Activated naive CD4-positive, alpha-beta T cell treated with anti-CD3 and anti-CD28 coated beads, Interleukin-2, amount 50 U/mL, for 72 hours (primary cell): ENCODE measurements around the gene ERC2. TPM values are rescaled to one million over a fixed set of nuclear protein-coding genes. Genes with fewer than 3 reads are reported as not detected.

Experiments used
- ATAC-seq, 2 donors: fragments of 150-1000 bp; cut with Tn5 transposase; 2 replicates each; pipeline ENCODE4 v1.10.0; 2021; ENCODE audit warnings: mild to moderate bottlenecking in 2 of 2, moderate library complexity in 2 of 2
- DNase-seq, 2 donors: peaks; one replicate each; pipeline ENCODE4 v3.0.0; 2021 to 2022; ENCODE audit warnings: low spot score in 2 of 2
- H3K27ac Mint-ChIP-seq, 2 donors: one replicate each; pipeline ENCODE4 v1.8.0; 2022; ENCODE audit warnings: mild to moderate bottlenecking in 2 of 2, mixed read lengths in 2 of 2
- H3K36me3 Mint-ChIP-seq, 2 donors: one replicate each; pipeline ENCODE4 v1.8.0; 2022; ENCODE audit warnings: mixed read lengths in 2 of 2
- H3K9me3 Mint-ChIP-seq, 2 donors: one replicate each; pipeline ENCODE4 v1.8.0; 2022; ENCODE audit warnings: mixed read lengths in 2 of 2
- total RNA-seq, 2 donors: library from RNA; stranded (reverse); gene quantifications; one replicate each; pipeline ENCODE4 v1.2.3, GENCODE V29; 2022

ERC2 gene
- total RNA-seq, 2 donors from 2014 or later, result 0.58 TPM; not detected in 1

DNA sequence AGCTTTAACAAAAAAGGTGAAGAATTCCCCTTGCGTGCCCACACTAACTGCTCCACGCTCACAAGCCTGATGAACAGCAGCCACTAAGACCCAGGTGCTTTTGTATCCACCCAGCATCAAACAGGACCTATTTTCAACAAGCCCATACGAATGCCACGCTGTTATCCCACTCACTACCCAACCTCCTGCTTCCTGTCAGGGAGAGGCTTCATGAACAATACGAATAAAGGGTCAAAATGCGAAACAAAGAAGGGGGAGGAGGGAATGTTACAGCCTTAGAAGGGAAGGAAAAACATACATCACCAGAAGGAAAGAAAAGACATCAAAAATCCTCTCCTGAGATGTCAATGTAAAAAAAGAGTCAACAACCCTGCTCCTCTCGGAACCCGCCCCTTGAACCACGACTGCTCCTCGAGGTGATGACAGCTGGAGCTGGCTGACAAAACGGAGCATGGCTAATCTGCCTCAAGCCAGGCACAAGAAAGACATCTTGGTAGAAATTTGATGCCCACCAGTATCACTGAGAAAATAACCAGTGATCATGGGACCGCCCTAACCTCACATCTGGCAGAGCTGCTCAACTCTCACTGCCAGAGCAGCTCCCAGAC is 9.7 kb downstream of the ERC2 start:
- DNase-seq (no peak), ATAC-seq (no peak)
- H3K36me3 Mint-ChIP-seq, result no peaks in the 10 kb centered on the region
- no peaks in the 10 kb centered on the region for H3K9me3 Mint-ChIP-seq
- no peak overlapping the region for H3K27ac Mint-ChIP-seq

DNA sequence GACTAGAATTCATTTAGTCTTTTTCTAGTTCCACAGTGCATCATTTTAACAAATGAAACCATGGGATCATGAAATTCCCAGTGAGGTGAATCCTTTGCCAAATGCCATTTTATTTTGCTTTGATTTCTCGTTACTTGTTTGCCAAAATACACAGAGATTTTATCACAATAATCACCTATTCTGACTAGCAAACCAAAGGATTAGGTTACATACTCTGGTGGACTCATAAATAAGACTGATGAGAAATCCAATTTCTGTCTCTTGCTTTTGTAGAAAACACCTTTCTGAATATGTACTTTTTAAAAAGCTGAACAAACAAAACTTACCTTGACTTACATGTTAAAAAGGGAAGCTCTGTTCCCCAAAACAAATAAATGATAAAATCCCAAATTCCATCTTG is 12.2 kb downstream of the ERC2 start:
- no peak overlapping the region for H3K27ac Mint-ChIP-seq
- no peak for DNase-seq

DNA sequence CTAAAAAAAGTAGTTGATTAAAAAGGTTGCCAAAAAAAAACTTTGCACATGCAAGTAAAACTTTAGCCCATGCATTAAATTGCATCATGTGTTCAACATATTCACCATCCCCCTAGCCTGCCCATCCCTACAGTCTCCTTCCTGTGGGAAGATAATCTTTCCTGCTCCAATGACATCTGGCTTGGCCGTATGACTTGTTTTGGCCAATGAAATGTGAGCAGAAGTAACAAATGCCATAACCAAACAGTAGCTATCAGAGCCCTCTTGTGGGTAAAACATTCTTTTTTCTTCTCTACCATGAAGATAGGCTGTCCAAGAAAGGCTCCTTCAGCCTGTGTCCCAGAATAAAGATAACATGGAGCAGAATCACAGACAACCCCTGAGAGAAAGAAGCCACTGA is 15.3 kb downstream of the ERC2 start:
- H3K27ac Mint-ChIP-seq, result no peak overlapping the region
- DNase-seq (no peak), ATAC-seq (no peak)
- no peaks in the 10 kb centered on the region for H3K36me3 Mint-ChIP-seq
- H3K9me3 Mint-ChIP-seq, result no peaks in the 10 kb centered on the region

More for the DNA sequence above, 12.2 kb downstream of the ERC2 start:
- ATAC-seq, result no peak
- Mint-ChIP-seq H3K9me3 (no peaks in the 10 kb centered on the region), H3K36me3 (no peaks in the 10 kb centered on the region)

DNA sequence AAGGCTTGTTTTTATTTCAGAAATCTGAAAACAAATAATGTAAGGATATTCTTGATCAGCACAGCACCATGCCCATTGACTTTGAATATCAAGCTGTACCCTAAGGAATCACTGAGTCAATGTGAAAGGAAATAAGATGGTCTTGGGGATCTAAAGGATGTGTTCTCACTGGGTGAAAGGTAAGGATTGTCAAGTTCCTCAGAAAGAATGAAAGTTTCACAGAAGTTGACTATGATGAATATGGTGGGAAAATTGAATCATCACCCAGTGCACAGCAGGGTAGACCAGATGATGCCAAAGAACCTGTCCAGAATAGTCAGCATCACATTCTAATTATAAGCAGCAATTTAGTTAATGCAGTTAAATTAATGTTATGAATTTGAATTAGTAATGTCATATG is 16.2 kb downstream of the ERC2 start:
- H3K9me3 Mint-ChIP-seq, result no peaks in the 10 kb centered on the region
- H3K27ac Mint-ChIP-seq, result no peak overlapping the region
- DNase-seq (no peak), ATAC-seq (peak in 1 of 2 donors; percentile 64)
- H3K36me3 Mint-ChIP-seq, result no peaks in the 10 kb centered on the region

DNA sequence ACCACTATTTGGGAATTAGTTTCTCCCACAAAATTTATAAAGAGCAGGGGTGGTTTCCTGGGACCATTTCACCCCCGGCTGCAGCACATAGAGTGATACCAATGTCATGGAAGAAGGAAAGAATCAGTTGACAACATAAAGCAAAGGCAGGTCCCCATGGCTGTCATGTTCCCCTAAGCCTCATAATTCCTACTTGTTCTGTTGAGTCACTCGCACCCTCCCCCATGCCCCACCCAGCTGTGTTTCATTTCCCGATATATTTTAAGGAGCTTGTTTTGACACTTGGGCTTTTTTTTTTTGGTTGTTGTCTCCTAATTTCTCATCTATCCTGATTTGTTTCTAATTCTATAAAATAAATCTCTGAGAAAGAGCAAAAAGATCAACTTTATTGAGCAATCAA is 24.9 kb downstream of the ERC2 start:
- DNase-seq, result no peak
- Mint-ChIP-seq H3K36me3 (no peaks in the 10 kb centered on the region), H3K9me3 (peaks cover 3 to 4% of the 10 kb centered on the region in 2 donors), H3K27ac (no peak overlapping the region)
- no peak for ATAC-seq

DNA sequence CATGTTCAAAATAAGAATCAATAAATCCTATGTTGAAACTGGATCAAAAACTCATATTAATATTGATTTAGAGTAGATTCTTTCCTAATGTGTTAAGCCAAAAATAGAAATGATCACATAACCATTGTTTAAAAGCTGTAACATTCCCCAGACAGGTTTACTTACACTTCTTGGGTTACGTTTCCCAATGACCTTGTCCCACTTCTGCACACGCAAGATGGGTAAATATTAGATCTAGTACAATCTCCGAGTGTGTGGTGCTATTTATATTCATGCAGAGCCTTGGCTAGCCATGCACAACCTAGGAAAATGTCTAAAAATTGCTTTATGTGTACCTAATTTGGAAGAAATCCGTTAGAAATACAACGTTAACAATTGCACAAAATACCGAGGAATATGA is 39.6 kb downstream of the ERC2 start:
- DNase-seq, result no peak
- H3K9me3 Mint-ChIP-seq, result peaks cover 0 to 9% of the 10 kb centered on the region in 2 donors
- no peak overlapping the region for H3K27ac Mint-ChIP-seq
- peaks cover 0 to 4% of the 10 kb centered on the region in 2 donors for H3K36me3 Mint-ChIP-seq
- ATAC-seq, result no peak

DNA sequence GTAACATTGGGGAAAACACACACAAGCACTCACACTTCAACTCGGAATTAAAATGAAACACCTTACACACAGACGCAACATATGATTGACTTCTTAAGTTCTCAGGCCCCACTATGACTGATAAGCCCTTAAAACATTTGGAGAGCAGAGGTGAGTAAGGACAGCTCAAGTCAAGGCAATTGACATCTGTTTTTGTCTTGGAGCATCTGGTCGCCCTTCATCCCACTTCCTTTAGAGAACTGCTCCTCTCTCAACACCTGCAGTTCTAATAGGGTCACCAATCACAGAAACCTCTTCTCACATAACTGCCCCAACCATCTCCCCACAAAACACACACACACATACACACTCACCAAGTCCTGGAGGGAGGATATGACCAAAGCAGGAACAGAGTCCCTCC is 43.4 kb downstream of the ERC2 start:
- peaks cover 0 to 4% of the 10 kb centered on the region in 2 donors for H3K9me3 Mint-ChIP-seq
- H3K27ac Mint-ChIP-seq, result no peak overlapping the region
- ATAC-seq (no peak), DNase-seq (no peak)
- peaks cover 0 to 4% of the 10 kb centered on the region in 2 donors for H3K36me3 Mint-ChIP-seq

DNA sequence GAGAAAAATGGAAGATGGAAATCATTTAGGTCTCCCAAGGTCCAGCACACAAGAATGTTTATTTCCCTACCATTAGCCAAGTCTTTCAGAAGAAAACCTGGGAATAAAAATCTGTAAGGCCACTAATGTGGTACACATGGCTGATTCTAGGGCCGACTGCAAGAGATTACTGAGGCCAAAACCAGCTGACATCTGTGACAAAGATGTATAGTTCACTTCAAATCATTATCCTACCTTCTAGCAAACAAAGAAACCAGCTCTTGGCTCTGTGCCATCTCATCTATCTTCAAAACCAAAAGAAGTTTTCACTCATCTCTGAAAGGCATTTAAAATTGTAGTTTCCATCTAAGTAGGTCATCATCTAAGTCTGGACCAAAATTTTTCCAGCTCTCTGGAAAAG is 43.9 kb downstream of the ERC2 start:
- no peak for ATAC-seq
- DNase-seq, result no peak
- Mint-ChIP-seq H3K27ac (no peak overlapping the region), H3K9me3 (peaks cover 0 to 4% of the 10 kb centered on the region in 2 donors), H3K36me3 (peaks cover 0 to 4% of the 10 kb centered on the region in 2 donors)

DNA sequence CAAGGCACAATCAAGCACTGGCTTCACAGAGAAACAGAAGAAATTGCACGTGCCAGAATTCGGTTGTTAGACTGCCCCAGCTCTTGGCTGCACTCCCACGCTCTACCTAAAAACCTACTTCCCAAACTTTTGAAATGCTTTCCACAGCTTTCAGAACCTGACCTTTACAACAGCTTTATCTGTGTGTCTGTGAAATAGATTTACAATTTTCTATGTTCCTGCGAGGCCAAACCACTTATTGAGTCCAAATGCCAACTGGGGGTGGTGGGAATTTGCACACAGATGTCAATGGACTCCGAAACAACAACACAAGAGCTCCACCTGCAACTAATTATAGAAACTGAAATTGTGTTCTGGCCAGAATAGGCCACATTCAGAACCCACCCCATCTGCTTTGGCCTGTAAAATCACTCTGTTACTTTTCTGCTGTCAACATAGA is 44.6 kb downstream of the ERC2 start:
- DNase-seq (no peak), ATAC-seq (no peak)
- Mint-ChIP-seq H3K36me3 (peaks cover 0 to 4% of the 10 kb centered on the region in 2 donors), H3K9me3 (peaks cover 0 to 4% of the 10 kb centered on the region in 2 donors), H3K27ac (peak overlapping the region in 1 of 2 donors; percentile 67)

DNA sequence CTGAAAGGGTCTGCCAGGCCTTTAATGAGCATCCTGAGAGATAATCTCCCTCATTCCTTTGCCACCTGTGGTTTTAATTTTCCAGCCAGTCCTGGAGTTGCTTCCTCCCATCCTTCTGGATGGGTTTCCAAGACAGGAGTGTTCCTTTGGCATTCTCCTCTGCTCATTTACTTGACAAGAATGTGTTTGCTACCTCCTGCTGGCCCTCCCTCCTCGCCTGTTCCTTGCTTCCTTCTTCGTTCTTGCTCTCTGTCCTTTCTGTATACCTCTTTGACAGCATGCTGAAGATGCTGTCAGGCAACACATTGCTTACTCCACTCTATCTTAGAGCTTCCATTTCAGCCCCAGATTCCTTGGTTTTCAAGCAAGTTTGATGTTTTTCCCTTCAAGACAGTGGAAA is 46.0 kb downstream of the ERC2 start:
- Mint-ChIP-seq H3K36me3 (peaks cover 0 to 4% of the 10 kb centered on the region in 2 donors), H3K9me3 (peaks cover 0 to 4% of the 10 kb centered on the region in 2 donors), H3K27ac (no peak overlapping the region)
- DNase-seq, result no peak
- ATAC-seq, result no peak

DNA sequence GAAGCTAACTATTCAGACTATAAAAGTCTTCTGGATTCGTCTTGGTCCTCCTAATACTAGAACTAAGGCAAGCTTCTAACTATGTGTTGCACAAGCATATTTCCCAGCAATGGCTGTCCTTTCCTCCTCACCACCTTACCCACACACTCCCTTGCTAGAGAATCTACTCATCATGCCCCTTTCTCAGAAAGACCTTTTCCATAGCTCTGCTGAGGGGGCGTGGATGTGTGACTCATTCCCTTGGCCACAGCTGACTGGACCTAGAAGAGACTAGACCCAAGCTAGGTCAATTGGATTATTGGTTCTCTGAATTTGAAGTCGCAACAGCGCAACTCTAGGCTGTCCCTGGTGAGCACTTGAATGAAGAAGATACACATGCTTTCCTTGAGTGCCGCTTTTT is 47.1 kb downstream of the ERC2 start:
- DNase-seq, result no peak
- Mint-ChIP-seq H3K9me3 (peaks cover 0 to 11% of the 10 kb centered on the region in 2 donors), H3K27ac (no peak overlapping the region), H3K36me3 (peaks cover 0 to 4% of the 10 kb centered on the region in 2 donors)
- peak in 1 of 2 donors; percentile 51 for ATAC-seq

DNA sequence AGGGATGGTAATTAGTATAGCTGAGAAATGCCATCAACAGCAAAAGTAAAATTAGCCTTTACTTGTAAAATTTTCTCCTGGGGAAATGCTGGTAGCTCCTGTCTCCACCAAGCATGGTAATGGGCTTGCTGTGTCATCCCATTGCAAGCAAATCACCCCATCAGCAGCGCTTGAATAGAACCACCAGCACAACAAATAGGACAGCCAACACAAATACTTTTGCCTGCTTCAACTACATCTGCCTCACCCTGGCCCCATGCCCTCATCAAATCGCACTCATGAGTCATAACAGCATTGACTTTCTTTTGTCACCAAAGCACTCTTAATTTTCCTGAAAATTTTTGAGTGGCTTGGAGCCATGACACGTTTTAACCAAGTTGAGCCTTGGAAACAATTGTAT is 52.6 kb downstream of the ERC2 start:
- no peak for ATAC-seq
- Mint-ChIP-seq H3K27ac (no peak overlapping the region), H3K36me3 (no peaks in the 10 kb centered on the region), H3K9me3 (peaks cover 0 to 6% of the 10 kb centered on the region in 2 donors)
- no peak for DNase-seq

DNA sequence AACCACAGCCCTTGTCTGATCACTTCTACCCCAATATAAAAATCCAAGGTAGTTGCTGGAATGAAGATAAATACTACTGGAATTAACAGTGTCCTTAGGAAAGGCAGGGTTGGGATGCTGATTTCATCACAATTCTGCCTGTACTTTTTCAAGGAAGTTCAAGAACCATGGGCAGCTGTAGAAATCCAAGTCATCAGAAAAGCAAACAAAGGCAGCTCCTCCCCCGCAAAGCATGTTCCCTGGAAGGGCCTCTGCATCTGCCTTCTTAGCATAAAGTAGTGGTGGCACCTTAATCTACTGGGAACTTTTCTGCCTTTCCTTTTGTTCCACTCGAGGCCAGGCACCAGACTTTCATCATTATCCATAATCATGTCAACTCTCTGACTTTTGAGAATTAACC is 54.4 kb downstream of the ERC2 start:
- peaks cover 0 to 6% of the 10 kb centered on the region in 2 donors for H3K9me3 Mint-ChIP-seq
- DNase-seq, result no peak
- ATAC-seq, result no peak
- H3K27ac Mint-ChIP-seq, result no peak overlapping the region
- no peaks in the 10 kb centered on the region for H3K36me3 Mint-ChIP-seq

DNA sequence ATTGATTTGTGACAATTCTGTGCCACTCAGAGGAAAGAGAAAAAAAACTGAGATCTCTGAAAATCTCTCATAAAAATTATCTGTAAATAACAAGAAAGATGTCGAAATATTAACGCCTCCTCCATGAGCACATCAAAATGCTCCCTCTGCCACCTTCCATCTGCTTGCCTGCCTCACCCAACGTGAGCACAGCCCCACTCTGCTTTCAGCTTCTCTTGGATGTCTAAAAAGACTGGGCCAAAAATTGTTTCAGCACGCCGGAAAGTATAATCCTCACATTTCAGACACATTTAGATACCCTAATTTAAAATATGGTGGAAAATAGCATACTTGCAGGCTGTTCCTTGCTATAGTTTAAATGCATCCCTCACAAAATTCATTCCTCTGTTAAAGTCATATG is 57.1 kb downstream of the ERC2 start:
- Mint-ChIP-seq H3K9me3 (no peaks in the 10 kb centered on the region), H3K27ac (no peak overlapping the region), H3K36me3 (no peaks in the 10 kb centered on the region)
- no peak for ATAC-seq
- no peak for DNase-seq

DNA sequence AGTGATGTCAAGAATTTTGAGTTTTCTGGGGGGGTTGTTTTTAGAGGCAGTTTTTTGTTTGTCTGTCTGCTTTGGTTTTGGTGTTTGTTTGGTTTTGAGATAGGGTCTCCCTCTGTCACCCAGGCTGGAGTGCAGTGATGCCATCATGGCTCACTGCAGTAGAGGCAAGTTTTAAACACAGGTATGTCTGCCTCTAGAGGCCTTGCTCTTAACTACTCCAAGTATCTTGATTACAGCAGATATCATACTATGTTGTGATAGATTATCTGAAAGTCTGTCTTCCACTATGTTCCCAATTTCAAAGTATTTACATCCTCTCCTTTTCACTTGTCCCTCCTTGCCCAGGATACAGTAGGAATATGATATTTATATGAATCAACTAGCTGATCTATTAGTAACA is 57.7 kb downstream of the ERC2 start:
- no peaks in the 10 kb centered on the region for H3K9me3 Mint-ChIP-seq
- DNase-seq (no peak), ATAC-seq (no peak)
- H3K27ac Mint-ChIP-seq, result no peak overlapping the region
- no peaks in the 10 kb centered on the region for H3K36me3 Mint-ChIP-seq

DNA sequence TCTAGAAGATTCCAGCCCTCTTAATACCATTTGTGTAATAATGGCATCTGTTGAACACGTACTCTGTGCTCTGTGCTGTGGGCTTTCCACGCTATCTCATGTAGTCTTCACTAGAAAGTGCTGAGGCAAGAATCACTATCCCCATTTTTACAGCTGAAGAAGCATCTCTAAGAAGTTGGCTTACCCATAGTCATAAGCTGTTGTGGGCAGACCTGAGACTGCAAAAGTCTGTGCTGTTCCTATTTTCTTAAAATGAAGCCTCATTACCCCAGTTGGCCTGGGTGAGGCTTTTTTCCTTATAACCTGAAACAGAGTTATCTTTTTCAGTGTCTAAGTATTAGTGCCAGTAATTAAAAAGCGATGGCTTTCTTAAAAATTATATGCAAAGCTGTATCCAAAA is 58.5 kb downstream of the ERC2 start:
- H3K27ac Mint-ChIP-seq, result no peak overlapping the region
- no peak for ATAC-seq

DNA sequence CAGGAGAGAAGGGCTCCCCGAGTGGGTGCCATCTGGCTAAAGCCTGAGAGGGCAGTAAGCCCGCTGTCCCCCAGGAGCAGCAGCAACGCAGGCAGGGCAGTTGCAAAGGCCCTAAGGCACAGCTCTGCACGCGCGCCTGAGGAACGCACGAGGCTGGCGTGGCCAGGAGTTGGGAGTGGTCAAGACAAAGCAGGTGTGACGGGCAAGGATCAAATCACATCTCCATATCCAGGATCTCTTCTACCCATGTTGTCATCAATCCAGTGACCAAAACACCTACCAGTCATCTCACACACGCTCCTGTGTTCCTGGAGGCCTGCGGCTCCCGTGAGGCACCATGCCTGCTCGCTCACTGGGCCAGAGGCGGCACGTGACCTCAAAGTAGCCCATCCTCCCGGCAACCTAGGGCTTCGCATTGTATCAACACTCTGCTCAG is 59.5 kb downstream of the ERC2 start:
- no peak for ATAC-seq
- H3K36me3 Mint-ChIP-seq, result no peaks in the 10 kb centered on the region
- DNase-seq, result no peak
- H3K27ac Mint-ChIP-seq, result no peak overlapping the region
- H3K9me3 Mint-ChIP-seq, result no peaks in the 10 kb centered on the region

More for the DNA sequence above, 58.5 kb downstream of the ERC2 start:
- DNase-seq, result no peak
- Mint-ChIP-seq H3K36me3 (no peaks in the 10 kb centered on the region), H3K9me3 (no peaks in the 10 kb centered on the region)

DNA sequence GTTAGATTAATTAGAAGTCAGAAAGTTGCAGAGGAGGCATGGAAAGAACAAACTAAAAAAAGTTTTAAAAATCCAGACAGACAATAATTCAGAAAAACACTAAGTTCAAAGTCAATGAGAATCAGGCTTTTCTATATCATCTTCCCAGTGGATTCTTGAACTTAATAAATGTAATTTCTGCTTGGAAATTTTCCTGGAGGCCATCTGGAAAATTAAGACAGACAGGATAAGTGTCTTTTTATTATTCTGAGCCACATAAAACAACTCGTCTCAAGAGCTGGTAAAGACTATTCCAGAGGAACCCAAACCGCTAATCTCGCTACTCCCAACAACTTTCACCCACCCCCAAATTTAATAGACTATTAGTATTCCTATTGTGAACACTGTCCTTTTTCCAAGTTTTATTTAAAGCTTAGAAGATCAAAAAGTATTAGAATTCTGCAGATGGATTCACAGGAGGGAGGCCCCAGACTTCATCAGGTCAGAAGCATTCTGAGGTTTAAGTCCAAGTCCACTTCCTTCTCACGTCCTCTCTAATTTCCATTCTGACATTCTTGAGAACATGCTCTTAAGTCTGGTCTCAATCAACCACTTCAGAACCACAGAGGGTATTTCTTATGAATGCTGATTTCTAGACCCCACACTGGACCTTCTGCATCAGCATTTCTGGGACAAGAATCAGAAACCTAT is 61.3 kb downstream of the ERC2 start:
- H3K36me3 Mint-ChIP-seq, result no peaks in the 10 kb centered on the region
- no peak for ATAC-seq
- no peaks in the 10 kb centered on the region for H3K9me3 Mint-ChIP-seq
- no peak for DNase-seq
- H3K27ac Mint-ChIP-seq, result no peak overlapping the region
